HG03442 (cell line): ENCODE results near the gene HEXB.
"Not testable (repeated sequence)": the region's sequence is repeated elsewhere in the genome, so short reads cannot be mapped to it uniquely, and the experiment has no call there.

ENCODE experiments used
- ATAC-seq: cut with Tn5 transposase; IDR thresholded peaks from one replicate; pipeline ENCODE4 v1.9.1; 2021; ENCODE audit warnings: mild to moderate bottlenecking, moderate library complexity; ENCODE audit not compliant: unreplicated experiment

Gene HEXB

DNA sequence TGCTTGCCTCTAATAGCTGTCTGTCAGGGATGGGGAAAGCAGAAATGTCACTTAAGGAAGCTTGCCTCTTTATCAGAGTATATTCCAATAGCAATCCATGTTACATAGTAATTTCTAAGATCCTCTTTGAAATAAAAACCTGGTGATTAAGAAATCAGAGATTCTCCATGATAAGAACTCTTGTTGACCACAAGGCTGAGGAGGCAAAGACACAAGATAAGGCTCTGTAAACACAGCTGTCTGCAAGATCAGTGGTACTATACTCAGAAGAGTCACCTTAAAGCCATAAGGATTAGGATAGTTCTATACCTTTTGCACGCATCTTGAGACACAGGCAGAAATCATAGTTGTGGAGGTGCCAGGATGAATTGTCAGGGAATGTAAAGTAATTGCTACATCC is 40.3 kb downstream of the HEXB start:
- no peak for ATAC-seq

DNA sequence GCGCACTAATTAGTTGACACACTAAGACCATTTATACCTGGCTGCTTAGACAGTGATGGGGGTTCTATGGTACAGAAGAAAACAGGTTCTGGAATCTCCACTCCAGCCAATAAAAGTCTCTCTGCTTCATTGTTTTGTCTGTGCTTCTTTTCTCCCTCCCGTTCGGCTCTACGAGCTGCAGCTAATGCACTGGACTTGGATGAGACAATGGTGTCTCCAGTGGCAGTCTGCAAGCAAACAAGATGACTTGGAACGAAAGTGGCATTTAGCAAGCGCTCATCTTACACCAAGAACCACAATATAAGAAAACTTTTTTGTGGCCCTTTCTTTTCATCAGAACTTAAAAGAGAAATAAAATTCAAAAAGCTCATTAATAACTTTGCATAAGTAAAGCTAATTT is 51.7 kb downstream of the HEXB start:
- ATAC-seq, result no peak

DNA sequence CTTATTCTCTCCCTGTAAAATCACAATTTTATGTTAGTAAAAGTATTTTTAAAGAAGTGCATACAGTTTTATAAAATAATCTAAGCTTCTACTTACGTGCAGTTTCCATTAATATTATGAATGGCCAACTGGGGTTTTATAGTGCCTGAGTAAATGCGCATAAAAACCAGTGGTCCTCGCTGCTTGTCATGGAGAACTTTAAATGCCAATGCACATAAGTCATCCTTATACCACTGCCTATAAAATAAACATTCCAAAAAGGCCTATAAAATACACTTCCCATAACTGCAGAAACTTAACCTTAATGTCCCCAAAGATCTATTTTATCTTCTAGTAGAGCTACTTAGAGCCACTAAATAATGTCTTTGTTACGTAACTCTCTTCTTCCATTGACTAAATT is 53.4 kb downstream of the HEXB start:
- ATAC-seq, result no peak

DNA sequence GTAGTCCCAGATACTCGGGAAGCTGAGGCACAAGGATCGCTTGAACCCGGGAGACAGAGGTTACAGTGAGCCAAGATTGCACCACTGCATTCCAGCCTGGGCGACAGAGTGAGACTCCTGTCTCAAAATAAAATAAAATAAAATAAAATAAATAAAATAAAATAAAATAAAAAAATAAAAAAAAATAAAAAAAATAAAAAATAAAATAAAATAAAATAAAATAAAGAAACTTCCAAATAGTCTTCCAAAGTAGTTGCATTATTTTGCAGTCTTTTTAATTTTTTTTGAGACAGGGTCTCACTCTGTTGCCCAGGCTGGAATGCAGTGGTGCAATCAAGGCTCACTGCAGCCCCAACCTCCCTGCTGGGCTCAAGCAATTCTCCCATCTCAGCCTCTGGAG is 63.7 kb downstream of the HEXB start:
- ATAC-seq, result not testable (repeated sequence)

DNA sequence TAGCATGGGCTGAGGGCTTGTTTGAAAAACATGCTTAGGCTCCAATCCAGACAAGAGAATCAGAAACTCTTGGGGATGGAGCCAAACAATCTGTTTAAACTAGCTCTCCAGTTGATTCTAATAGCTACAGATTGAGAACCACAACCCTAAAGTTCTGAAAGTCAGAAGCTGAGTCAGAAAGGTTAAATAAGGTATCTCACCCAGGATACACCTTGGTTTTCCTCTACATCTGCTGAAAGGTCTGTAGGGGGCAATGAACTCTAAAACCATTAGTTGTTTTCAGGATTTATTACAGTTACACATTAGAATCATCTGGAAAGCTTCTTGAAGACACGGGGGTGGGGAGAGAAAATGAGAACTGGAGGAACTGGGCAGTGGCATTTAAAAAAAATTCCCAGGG is 76.2 kb downstream of the HEXB start:
- ATAC-seq, result no peak

DNA sequence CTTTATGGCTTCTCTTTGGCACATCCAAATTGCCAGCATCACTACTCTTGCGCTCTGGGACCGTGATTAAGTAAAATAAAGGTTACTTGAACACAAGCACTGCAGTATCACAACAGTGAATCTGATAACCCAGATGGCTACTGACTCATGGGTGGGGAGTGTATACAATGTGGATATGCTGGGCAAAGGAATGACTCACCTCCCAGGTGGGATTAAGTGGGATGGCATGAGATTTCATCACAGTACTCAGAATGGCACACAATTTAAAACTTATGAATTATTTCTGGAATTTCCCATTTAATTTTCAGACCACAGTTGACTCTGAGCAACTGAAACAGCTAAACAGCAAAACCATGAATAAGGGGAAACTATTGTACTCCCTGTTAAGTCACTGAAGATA is 77.6 kb downstream of the HEXB start:
- ATAC-seq, result no peak

DNA sequence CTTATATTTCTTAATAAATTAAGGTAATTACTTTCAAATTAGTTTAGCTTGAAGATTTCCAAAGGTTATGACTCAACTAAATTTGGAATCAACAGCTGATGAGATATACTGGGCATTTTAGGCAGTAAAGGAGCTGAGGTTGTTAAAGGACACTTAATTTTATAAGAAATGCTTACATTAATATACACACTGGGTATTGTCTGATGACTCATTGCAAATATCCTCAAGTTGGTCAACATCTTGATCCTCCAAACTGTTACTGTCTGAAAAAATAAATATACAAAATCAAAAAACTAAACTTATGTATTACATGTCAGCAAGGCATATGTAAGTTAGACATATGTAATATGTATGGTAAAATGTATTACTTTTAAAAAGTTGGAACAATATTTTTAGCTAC is 78.5 kb downstream of the HEXB start:
- ATAC-seq, result no peak

DNA sequence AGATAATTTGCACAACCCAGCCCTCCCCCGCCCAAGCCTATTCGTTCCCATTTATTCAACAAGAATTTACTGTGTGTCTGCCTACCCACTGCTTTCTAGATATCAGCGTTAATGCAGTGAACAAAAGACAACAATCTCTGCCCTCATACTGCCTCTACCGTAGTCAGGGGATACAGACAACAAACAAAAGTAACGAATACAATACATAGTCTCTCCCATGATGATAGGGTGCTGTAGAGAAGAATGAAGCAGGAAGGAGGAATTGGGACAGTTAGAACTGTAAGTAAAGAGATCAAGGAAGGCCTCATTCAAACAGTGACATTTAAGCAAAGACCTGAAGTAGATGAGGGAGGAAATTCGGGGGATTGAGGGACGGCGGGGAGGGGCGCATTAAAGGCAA is 80.2 kb downstream of the HEXB start:
- ATAC-seq, result no peak

DNA sequence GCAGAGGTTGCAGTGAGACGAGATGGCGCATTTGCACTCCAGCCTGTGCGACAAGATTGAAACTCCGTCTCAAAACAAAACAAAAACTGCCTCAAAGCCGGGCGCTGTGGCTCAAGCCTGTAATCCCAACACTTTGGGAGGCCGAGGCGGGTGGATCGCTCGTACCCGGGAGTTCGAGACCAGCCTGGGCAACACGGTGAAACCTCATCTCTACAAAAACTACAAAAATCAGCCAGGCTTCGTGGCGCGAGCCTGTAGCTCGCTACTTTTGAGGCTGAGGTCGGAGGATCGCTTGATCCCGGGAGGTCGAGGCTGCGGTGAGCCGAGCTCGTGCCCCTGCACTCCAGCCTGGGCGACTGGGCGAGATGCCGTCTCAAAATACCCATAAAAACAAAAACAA is 80.9 kb downstream of the HEXB start:
- ATAC-seq, result no peak

DNA sequence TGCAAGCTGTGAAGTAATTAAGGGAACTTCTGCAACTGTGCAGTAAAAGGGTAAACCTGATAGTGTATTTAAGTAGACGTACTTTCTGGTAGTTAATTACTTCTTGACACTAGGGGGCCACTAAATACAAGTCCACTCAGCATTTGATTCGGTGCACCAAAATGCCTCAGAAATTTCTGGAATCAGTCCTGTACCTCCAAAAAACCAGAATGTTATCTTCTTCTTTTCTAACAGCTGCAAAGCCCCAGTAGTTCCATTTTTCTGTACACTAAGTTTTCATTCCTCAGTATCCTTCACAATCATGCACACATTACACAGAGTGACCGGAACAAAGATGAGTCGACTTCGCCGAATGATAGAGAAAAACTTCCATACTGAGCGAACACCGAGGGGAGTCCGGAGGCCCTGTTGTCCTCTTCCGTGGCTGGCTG is 81.4 kb downstream of the HEXB start:
- peak; percentile 34 for ATAC-seq

DNA sequence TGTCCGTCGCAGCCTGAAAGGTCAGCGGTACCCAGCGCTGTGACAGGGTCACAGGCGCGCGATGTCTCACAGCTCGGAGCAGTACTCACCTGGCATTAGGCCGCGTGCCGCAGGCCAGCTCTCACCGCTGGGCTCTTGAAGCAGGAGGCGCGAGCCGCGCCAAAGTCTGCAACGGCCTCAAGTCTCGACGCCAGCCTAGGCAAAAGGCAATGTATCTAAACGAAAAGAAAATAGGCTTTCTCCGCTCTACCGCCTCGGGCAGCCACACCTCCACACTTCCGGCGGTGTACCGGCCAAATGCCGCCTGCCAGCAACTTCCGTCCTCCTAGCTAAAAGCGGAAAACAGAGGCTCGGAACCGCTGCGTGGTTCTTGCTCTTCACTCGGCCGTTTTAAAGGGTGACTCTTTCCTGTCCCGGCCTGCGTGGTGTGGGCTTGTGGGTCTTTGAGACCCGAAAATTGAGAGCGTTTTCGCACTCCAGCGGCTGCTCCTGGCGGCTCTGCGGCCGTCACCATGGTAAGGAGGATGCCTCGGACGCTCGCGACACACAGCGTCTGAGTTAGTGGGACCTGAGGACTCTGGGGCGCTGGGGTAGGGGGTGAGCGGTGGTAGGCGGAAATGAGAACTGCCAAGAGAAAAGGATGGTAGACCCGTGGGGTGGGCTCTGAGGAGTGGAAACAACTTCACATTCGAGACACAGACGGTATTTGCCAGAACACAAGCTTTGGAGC is 82.0 kb downstream of the HEXB start, which contains the start of the genes GFM2 and NSA2:
Gene GFM2, minus strand, starts transcription at position 269 of the 730 bp plus-strand sequence. CDS start 3,375 bp downstream, outside the sequence.
Gene NSA2, plus strand, starts transcription at position 401 of the 730 bp plus-strand sequence. Its CDS starts 112 bp downstream, at position 513.
- peak; percentile 84 for ATAC-seq

DNA sequence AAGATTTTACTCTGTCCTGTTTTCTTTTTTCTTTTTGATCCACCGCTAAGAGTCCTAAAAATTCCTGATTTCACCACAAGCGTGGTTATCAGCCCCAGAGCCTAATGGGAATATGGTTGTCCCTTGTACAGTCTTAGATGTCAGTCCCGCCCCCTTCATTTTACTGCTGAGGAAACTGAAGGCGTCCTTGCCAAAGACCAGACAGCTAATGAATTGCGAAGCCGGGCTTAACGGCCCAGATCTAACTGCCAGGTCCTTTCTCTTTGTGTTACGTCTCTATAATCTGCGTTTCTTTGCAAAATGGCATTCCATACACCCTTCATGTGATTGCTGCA is 82.5 kb downstream of the HEXB start:
- peak; percentile 11 for ATAC-seq
